ENCODE measurements around the gene MYH6. TPM values are rescaled to one million over a fixed set of nuclear protein-coding genes. Genes with fewer than 3 reads are reported as not detected.
"Not testable (repeated sequence)": the region's sequence is repeated elsewhere in the genome, so short reads cannot be mapped to it uniquely, and the experiment has no call there.

MYH6 gene
- total RNA-seq, 1 experiment from 2014 or later, result not detected

DNA sequence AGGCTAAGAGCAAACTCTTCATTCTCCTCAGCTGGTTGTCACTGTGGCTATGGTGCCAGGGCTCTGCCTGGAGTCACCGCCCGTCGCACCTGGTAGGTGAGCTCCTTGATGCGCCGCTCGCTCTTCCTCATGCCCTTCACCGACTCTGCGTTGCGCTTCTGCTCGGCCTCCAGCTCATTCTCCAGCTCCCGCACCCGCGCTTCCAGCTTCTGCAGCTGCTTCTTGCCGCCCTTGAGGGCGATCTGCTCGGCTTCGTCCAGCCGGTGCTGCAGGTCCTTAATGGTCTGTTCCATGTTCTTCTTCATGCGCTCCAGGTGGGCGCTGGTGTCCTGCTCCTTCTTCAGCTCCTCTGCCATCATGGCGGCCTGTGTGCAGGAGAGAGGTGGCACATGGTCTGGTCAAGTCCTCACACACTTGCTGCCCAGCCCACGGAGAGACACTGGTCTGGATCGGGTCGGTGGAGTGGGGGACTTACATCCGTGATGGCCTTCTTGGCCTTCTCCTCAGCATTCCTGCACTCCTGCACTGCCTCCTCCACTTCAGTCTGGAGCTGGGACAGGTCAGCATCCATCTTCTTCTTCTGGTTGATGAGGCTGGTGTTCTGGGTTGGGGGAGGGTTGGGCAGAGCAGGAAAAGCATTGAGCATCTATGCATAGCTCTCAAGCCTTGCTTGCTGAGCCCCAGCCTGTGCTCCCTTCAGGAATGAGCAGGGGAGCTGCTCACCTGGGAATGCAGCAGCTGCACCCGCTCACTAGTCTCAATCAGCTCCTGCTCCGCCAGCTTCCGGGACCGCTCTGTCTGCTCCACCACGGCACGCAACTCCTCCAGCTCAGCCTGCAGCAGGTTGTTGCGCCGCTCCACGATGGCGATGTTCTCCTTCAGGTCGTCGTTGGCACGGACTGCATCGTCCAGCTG lies 7.1 kb upstream of the MYH6 start:
- no peak for DNase-seq (ENCODE audit: low spot score)

DNA sequence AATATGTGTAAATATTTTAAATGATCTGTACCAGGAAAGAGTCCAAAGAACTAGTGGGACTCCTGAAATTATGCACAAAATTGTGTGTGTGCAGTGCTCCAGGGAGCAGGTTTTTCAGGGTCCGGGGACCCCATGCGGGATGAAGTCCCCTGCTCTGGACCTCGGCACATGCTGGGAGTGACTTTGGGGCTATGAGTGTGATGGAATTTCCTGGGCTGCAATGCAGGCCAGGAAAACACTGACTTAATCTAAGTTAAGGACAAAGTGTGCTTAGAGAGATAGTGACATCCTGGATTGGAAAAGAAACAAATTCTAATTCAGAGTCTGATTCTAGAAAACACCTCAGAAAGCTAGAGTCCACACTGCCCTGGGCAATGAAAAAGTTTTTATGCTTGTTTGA lies 6.2 kb upstream of the MYH6 start:
- DNase-seq (ENCODE audit: low spot score), result no peak

DNA sequence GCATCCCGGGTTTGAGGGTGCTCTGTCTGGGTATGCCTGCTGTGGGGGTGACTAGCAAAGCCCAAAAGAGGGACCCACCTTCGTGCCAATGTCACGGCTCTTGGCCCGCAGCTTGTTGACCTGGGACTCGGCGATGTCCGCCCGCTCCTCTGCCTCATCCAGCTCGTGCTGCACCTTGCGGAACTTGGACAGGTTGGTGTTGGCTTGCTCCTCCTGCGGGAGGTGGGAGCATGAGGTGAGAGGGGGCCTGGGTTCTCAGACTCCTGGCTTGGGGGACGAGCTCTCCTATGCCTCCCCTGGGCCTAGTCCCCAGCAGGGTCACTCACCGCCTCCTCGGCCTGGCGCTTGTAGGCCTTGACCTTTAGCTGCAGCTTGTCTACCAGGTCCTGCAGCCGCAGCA lies 5.6 kb upstream of the MYH6 start:
- DNase-seq (ENCODE audit: low spot score), result no peak

DNA sequence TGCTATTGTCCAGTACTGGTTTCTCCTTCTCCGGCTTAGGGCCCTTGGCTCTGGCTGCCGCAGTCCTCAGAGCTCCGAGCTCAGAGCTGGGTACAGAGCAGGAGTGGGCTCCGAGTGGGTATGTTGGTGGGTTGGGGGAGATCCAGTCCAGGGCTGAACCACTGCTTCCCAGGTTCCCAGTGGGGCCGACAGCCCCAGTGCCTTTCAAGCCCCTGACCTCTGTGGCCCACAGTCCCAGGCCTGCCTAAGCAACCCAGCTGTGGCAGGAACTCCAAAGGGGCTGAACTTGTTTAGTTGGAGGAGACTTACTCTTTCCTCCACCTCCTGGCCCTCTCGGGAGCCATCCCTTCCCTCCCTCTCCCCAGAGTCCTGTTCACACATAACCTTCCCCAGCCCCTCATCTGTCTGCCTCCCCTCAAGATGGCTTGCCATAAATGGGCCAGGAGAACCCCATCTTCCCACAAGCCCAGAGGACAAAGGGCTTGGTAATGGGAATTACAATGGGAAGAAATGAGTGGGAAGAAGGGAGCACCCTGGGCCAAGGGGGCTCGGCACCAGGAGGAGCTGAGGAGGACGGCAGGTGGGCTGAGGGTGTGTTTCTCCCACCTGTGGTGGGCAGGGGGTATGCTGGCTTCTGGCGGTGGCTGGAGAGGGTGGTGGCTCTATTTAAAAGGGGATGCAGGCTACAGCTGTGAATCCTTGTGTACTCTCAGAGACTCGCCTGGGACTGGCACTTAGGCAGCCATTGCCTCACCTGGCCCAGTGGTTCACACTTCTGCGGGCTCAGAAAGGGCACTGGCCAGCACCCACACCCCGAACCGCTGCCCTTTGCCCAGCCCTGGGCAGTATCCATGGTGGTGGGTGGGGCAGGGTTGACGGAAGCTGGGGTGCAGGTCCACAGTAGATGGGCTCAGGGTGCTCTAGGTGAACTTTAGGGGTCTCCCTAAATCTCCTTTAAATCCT lies 3.8 kb upstream of the MYH6 start:
- DNase-seq (ENCODE audit: low spot score), result no peak

DNA sequence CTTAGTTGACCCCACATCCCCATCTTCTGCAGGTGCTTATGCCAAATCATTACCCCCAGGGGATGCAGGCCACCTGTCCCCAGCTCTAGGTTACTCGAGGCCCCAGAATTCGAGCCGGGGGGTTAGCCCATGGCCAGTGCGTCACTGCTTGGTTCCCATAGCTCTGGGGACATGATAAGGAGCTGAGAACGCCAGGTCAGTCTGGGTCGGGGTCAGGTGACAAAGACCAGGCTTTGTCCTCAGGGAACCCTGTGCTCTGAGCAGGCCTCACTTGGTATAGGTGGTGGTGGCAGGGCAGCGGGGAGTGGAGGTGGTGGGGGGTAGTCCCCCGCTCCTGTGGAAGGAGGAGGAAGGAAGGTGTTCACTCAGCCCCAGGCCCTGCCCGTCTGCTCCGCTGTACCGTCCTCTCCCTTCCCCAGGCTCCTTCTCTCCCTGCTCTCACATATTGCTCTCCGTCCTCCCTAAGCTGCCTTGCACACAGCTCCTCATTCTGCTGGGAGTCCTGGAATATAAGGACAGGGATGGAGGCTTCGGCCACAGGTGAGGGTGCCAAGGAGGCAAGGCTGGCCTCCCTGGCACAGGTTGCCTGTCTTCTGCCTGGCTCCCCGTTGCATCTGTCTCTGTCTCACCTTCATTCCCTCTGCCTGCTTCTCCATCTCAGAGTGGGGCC lies 2.0 kb upstream of the MYH6 start:
- no peak for DNase-seq (ENCODE audit: low spot score)

DNA sequence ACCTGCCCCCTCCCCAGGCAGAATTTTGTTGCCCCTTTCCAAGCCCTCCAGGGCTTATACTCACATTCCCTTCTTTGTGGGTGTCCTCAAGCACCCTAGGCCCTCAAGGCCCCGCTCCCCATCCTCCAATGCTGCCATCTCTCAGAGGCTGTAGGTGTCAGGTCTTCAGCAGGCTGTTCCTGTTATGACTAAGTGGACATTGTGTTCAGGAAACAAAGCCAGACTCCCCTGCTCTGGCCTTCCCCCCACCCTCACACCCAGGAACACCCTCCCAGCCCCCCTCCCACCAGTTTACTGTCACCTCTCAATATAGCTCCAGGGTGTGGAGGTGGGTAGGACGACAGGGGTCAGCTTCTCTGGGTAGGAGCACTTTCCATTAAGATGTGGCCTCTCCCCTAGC lies 1.4 kb upstream of the MYH6 start:
- no peak for DNase-seq (ENCODE audit: low spot score)

DNA sequence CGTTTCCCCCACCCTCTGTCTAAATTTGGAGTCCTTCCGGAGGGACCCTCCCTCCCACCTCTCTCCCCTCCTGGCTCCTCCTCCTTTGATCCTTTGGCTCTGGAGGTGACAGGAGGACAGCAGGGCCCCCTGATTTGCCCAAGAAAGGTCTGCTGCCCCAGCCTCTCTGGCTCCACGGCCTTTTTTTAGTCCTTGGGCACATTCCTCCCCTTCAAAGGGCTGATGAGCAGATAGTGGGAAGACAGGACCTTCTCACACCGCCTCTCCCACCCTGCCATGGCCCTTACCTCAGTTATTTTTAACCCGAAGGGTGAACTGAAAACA lies 196 bp upstream of the MYH6 start:
- DNase-seq (ENCODE audit: low spot score), result no peak

DNA sequence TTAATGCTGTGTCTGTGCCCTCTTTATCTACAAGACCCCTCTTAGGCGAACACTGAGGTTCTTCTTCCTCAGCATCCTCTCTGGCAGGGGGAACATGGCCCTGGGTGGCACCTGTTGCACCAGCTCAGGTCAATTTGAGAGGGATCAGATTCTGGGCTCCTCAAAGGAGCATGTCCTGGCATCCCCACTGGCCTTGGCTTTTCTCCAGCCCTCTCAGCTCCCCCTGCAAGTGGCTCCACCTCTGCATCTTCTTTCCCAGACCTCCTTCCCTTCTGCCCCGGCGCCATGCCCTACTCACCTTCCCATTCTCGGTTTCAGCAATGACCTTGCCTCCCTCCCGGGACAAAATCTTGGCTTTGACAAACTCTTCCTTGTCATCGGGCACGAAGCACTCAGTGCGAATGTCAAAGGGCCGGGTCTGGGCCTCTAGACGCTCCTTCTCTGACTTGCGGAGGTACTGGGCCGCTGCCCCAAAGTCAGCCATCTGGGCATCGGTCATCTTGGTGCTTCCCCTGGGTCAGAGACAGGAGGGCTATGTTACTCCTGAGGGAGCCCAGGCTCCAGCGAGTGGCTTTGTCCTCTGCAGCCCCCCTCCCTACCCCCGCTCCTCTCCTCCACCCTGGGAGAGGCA lies 1.2 kb downstream of the MYH6 start:
- no peak for DNase-seq (ENCODE audit: low spot score)

DNA sequence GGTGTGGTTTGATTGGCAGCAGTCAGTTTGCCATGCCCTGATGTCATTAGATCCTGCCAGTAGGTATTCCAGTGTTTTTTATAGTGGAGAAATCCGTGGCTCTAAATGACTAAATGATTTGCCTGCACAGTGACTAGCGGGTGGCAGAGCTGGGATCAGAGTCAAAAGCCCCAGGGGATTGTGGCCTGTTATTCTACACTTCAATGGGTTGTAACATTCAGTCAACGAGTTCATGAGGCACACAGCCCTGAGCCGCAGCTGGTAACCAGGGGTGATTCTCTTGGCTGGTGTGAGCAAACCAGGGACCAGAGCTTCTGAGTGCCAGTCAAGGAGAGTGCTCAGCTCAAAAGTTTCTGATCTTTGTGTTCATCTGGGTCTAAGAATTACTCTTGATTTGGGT lies 1.8 kb downstream of the MYH6 start:
- DNase-seq (ENCODE audit: low spot score), result no peak

DNA sequence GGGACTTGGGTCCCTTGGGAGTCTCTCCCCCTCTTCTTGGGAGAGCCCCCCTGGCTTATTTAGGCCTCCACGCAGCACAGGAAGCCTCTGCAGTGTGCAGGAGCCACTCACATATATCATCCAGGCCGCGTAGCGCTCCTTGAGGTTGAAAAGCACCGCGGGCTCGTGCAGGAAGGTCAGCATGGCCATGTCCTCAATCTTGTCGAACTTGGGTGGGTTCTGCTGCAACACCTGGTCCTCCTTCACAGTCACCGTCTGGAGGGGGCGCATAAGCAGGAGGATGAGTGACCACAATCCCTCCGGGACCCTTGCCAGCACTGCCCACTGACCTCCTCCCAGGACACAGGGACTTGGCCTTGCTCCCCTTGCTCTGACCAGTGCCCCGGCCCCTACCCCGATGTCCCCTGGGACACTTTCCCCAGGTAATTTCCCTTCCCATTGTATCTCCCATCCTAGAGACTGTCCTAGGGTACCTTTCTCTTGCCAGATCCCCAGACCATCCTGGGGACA lies 2.5 kb downstream of the MYH6 start:
- no peak for DNase-seq (ENCODE audit: low spot score)

DNA sequence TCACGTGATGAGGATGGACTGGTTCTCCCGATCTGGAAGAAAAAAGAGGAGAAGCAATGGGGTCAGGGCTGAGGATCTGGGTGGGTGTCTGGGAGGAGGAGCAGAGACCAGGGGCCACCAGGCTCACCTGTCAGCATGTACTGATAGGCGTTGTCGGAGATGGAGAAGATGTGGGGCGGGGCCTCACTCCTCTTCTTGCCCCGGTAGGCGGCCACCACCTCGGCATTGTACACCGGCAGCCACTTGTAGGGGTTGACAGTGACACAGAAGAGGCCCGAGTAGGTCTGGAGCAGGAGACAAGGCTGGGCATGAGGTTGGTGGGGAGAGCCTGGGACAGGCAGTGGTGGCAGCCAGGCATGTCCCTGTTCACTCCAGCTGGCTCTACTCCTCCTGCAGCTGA lies 3.0 kb downstream of the MYH6 start:
- DNase-seq (ENCODE audit: low spot score), result no peak

DNA sequence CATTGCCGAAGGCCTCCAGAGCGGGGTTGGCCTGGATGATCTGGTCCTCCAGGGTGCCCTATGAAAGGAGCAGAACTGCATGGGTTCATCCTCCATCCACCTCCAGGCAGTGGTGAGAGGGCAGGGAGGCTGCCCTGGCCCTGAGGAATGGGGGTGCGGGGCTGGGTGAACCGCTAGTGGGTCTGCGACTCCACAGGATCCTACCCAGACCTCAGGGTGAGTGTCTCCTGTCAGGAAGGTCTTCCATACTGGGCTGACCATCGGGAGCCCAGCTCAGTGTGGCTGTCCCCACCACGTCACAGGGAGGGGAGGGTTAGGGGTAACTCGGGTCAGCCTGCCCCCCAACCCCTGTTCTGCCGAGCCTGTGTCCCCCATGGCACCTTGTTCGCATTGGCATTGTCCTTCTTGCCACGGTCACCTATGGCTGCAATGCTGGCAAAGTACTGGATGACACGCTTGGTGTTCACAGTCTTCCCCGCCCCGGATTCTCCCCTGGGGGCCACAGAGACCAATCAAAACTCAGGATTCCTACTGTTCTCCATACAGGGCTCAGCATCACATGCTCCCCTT lies 3.7 kb downstream of the MYH6 start:
- no peak for DNase-seq (ENCODE audit: low spot score)

DNA sequence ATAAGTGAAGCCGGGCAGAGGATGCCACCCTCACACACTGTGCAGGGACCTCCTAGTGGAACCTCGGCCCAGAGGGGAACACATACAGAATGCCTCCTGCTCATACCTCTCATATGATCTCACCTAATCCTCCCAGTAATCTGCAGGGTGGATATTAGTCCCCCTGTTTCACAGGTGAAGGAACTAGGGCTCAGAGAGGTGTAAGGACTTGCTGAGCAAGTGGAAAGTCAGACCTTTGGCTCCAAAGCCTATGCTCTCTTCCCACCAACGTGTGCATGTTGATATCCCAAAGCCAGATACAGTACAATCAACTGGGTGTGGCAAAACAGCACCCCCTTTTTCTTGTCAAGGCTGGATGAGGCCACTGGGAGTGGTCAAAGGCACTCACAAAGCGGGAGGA lies 4.2 kb downstream of the MYH6 start:
- no peak for DNase-seq (ENCODE audit: low spot score)

DNA sequence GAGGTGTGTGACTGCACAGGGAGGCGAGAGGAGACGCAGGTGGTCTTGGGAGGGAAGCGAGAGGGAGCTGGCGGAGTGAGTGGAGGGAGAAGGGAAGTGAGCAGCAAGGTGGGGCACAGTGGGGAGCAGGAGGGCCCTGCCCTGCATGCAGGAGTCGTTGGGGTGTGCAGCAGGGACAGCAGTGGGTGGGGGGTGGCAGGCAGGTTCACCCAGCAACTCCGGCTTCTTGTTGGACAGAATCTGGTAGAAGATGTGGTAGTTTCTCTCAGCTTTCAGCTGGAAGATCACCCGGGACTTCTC lies 5.0 kb downstream of the MYH6 start:
- DNase-seq (ENCODE audit: low spot score), result no peak

DNA sequence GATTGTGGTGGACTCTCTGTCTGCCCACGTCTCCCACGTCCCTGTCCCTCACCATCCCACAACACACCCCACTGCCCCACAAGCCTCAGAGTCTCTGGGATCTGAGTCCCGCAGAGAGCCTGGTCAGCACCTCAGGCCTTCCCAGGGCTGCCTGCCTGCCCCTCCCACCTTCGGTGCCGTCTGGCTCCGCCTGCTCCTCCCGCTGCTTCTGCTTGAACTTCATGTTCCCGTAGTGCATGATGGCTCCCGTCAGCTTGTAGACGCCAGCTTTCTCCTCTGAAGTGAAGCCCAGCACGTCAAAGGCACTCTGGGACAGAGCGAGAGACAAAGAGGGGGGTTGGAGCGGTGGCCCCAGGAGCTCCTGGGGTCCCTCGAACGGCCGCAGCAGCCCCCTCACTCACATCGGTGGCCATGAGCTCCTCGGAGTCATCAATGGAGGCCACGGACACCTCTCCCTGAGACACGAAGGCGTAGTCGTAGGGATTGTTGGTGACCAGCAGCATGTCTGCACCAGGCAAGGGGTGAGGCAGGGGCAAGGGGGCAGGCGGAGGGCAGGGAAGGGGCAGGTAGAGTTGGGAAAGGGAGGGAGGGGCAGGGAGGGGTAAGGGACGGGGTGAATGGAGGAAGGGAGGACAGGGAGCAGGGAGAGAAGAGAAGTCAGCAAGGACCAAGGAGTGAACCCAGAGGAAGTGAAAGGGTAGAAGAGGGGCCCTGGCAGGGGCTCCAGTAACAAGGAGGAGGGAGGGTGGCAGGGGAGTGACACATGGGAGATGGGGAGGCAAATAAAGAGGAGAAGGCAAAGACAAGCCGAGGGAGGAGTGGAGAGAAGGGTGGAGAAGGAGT lies 5.6 kb downstream of the MYH6 start:
- no peak for DNase-seq (ENCODE audit: low spot score)

DNA sequence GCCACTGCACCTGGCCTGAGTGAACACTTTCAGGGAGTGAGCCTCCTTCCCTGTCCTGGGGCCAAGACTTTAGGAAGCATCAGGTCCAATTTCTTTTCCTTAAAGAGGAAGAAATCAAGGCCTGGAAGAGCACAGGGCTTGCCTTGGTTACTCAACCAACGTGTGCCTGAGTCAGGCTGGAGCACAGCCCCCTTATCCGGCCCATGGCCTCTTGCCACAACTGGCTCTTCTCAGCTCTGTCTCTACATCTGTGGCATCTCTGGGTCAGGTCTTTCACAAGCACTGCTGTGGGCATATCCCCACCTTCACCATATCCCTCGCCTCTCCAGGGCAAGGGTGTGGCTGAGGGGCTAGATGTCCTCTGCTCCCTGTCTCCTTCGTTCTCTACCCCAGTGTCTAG lies 6.8 kb downstream of the MYH6 start:
- no peak for DNase-seq (ENCODE audit: low spot score)

DNA sequence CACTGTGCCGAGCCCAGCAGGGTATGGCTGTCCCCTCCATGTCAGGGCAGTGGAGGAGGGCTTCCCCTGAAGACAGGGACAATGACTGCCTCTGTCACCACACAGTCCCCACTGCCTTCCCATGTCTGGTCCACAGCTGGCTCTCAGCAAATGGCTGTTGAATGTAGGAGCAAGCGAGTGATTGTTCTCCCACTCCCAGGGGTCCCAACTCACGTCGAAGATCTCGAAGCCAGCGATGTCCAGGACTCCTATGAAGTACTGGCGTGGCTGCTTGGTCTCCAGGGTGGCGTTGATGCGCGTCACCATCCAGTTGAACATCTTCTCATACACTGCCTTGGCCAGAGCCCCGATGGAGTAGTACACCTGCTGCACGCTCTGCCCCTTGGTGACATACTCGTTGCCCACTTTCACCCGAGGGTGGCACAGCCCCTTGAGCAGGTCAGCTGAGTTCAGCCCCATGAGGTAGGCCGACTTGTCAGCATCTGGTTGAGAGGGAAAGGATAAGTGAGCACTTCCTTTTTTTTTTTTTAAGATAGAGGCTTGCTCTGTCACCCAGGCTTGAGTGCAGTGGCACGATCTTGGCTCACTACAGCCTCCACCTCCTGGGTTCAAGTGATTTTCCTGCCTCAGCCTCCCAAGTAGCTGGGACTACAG lies 7.5 kb downstream of the MYH6 start:
- not testable (repeated sequence) for DNase-seq (ENCODE audit: low spot score)

DNA sequence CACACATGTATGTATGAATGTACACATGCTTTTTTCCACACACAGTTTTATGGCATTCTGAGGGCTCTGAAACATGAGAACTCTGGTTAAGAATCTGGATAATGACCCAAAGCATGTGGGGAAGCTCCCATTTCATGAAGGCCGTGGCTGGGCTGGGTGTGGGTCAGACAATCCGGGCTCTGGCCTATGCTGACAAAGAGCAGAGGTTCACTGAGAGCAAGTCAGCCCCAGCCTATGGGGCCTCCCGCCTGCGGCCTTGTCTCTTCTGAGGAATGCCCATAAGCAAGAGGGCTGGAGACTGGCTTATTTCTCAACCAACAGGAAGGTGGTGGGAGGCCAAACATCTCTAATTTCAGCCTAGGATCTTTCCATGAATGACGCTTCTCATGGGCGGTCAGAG lies 8.5 kb downstream of the MYH6 start:
- no peak for DNase-seq (ENCODE audit: low spot score)

DNA sequence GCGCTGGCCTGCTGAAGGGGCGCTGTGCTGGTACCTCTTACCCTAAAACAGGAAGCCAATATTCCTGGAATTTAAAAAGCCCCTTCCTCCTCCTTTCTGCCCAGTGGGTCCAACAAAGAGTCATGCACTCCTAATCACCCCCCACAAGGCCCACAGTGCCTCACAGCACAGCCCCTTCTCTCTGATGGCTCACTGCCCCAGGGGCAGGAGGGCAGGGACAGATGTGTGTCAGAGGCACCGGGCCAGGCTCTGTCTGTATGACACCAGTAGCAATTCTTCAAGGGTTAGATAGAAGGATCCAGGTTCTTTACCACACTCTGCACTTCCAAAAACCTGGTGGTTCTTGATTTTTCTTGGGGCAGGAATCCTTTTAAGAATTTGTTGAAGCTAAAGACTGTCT lies 8.9 kb downstream of the MYH6 start:
- DNase-seq (ENCODE audit: low spot score), result no peak

DNA sequence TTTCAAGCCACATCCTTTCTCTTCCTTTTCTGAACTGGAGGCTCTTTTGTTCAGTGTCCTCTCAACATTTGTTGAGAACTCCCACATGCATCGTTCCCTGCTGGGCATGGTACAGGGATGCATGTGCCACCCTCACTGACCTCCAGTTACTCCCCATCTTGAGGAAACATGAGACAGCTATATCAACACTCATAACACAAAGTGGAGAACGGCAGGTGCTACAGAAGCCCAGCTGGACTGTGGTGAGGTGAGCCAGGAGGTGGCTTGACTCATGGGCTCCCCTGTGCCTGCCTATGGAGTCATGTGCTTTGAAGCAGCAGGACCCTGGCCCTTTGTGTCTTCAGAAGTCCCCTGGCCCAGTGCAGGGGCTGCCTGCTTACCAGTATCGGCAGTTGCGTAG lies 9.7 kb downstream of the MYH6 start:
- no peak for DNase-seq (ENCODE audit: low spot score)

Data from H4 (cell line).